Stimulated activated CD8-positive, alpha-beta memory T cell treated with anti-CD3 and anti-CD28 coated beads, Interleukin-4, amount 100 ng/mL, for 4 hours (primary cell): Measurements from ENCODE around the gene DUSP9.
"Not testable (repeated sequence)": the region's sequence is repeated elsewhere in the genome, so short reads cannot be mapped to it uniquely, and the experiment has no call there.

Source experiments
- DNase-seq, 2 donors: peaks; one replicate each; pipeline ENCODE4 v3.0.0-alpha.2; 2020; ENCODE audit warnings: low read depth in 2 of 2, low spot score in 1 of 2

Gene DUSP9

DNA sequence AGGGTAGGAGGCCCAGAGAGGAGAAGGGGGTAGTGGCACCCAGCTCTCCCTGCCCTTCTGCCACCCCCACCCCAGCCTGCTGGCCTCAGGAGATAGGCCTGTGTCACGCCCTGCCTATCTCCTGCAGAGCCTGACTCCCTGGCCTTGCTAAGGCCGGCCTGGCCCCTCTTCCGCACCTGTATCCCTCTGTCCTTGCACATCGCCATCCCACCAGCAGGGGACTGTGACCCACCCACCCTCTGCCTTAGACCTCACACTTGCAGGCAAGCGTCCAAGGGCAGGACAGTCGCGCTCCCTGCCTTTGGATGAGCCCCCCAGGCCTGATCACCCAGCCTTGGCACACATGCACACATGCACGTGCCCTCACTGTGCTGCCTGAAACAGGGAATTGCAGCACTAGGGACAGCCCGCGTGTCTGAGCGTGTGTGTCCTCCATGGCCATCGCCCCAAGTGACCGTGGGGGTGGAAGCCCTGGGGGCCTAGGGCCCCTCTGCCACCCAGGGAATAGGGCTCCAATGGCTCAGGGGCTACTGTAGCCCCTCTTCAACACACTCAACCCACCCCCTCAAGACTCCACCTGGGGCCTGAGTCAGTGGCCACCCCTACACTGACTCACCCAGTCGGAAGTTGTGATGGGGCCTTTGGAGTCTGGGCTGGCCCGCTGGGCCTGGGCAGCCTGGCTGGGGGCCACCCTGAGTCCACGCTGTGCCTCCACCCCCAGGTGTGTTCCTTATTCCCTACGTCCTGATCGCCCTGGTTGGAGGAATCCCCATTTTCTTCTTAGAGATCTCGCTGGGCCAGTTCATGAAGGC lies 42.9 kb downstream of the DUSP9 start:
- no peak for DNase-seq

DNA sequence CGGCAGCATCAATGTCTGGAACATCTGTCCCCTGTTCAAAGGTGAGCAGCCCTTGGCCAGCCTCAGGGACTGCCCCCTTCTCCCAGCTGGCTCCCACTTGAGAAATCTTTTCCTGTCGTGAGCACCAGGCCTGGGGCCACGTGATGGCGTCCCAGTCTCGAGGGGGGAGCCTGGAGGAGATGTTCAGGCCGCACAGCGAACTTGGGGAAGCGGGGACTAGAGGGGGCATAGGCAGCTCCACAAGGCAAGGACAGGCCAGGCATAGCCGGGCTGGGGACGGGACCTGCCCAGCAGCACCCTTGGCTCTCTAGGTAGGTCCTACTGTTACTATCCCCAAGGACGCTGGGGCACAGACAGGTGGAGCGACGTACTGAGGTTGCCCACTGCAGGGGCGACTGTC lies 43.5 kb downstream of the DUSP9 start:
- DNase-seq = no peak

DNA sequence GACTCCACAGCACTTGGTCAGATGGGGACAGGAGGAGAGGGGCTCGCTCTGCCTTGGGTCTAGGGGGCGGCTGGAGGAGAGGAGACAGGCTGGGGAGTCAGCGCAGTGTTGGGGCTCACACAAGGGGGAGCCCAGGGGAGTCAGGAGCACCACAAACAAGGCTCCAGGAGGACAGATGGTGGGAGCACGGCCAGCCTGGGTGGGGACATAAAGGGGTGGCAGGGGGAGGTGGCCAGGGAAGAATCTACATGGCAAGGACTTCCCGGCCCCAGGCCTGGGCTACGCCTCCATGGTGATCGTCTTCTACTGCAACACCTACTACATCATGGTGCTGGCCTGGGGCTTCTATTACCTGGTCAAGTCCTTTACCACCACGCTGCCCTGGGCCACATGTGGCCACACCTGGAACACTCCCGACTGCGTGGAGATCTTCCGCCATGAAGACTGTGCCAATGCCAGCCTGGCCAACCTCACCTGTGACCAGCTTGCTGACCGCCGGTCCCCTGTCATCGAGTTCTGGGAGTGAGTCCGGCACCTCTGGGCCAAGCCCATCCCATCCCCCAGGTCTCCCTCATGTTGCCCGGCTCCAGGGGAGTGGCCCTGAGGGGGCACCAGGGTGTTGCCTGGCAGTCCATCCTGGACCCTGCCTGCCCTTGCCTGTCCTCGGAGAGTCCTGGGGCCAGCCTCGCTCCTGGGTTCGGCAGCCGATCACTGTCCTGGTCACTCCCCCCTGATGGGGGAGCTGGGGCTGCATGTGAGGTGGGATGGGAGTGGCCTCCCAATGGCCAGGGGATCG lies 44.2 kb downstream of the DUSP9 start:
- DNase-seq = not testable (repeated sequence)

DNA sequence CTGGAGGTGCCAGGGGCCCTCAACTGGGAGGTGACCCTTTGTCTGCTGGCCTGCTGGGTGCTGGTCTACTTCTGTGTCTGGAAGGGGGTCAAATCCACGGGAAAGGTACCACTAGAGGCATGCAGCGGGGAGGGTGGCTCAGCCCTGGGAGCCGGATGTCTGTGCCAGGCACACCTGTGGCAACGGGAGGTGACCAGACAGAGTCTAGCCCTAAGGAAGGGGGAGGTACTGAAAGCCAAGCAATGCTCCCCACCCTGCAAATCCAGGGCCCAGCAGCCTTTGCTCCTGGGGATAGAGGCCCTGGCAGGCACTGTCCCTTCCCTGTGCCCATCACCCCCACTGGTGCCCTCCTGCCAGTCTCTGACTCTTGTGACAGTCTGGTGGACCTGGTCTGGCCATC lies 45.0 kb downstream of the DUSP9 start:
- no peak for DNase-seq

DNA sequence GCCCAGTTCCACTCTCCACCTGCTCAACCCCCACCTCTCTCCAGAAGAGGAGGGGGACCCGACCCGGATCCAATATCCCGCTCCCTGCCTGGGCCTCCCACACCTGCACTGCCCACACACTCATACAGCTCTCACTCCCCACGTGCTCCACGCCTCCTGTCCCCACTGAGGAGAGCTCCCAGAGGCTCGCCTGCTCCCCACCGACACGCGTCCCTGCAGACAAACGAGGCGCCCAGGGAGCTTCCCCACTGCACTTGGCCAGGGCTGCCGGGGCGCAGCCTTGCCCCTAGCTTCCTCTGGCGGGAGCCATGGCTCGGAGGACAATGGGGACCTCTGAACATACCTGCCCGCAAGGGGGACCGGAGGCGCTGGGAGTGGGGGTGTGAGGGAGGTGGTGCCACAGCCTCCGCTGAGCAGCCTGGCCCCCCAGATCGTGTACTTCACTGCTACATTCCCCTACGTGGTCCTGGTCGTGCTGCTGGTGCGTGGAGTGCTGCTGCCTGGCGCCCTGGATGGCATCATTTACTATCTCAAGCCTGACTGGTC lies 45.7 kb downstream of the DUSP9 start:
- DNase-seq = no peak

DNA sequence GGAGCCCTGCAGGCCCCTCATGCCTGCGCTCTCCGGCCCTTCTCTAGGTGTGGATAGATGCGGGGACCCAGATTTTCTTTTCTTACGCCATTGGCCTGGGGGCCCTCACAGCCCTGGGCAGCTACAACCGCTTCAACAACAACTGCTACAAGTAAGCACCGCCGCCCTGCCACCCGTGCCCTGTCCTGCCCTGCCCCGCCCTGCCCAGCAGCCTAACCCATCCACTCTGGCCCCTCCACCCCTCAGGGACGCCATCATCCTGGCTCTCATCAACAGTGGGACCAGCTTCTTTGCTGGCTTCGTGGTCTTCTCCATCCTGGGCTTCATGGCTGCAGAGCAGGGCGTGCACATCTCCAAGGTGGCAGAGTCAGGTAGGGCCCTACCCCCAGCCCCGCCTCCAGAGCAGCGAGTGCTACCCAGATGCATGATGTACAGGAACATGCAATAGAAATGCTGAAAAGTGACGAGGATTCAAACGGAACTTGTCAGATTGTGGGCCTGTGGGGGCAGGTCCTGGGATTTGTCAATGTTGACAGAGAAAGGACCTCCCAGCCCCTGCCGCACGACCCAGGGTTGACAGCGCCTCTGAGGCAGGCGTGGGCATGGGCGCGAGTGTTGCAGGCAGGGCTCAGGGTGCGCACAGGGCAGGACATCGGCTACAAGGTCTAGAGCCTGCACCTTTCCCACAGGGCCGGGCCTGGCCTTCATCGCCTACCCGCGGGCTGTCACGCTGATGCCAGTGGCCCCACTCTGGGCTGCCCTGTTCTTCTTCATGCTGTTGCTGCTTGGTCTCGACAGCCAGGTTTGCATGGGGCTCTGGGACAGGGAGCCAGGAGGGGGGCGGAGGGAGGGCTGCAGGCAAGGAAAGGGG lies 46.4 kb downstream of the DUSP9 start:
- DNase-seq = no peak

DNA sequence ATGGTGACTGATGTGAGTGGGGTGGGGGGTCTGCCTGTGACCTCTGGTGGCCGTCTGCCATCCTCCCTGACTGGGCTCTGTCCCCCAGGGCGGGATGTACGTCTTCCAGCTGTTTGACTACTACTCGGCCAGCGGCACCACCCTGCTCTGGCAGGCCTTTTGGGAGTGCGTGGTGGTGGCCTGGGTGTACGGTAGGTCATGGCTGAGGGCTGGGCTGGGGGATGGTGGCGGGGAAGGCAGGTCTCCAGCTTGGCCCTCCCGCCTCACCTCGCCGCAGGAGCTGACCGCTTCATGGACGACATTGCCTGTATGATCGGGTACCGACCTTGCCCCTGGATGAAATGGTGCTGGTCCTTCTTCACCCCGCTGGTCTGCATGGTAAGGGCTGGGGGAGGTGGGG lies 47.3 kb downstream of the DUSP9 start:
- DNase-seq = not testable (repeated sequence)

DNA sequence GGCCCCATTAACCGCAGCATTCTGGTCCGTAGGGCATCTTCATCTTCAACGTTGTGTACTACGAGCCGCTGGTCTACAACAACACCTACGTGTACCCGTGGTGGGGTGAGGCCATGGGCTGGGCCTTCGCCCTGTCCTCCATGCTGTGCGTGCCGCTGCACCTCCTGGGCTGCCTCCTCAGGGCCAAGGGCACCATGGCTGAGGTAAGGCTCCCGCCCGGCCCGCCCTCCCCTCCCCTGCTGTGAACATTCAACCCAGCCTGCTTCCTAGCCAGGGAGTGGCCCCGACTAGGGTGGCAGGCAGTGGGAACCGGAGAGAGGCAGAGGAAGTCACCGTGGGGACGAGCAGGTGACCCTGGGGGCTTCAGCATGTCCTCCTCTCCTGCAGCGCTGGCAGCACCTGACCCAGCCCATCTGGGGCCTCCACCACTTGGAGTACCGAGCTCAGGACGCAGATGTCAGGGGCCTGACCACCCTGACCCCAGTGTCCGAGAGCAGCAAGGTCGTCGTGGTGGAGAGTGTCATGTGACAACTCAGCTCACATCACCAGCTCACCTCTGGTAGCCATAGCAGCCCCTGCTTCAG lies 47.8 kb downstream of the DUSP9 start:
- no peak for DNase-seq

DNA sequence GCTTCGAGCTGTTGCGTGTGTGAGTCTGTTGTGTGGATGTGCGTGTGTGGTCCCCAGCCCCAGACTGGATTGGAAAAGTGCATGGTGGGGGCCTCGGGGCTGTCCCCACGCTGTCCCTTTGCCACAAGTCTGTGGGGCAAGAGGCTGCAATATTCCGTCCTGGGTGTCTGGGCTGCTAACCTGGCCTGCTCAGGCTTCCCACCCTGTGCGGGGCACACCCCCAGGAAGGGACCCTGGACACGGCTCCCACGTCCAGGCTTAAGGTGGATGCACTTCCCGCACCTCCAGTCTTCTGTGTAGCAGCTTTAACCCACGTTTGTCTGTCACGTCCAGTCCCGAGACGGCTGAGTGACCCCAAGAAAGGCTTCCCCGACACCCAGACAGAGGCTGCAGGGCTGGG lies 49.1 kb downstream of the DUSP9 start:
- no peak for DNase-seq

DNA sequence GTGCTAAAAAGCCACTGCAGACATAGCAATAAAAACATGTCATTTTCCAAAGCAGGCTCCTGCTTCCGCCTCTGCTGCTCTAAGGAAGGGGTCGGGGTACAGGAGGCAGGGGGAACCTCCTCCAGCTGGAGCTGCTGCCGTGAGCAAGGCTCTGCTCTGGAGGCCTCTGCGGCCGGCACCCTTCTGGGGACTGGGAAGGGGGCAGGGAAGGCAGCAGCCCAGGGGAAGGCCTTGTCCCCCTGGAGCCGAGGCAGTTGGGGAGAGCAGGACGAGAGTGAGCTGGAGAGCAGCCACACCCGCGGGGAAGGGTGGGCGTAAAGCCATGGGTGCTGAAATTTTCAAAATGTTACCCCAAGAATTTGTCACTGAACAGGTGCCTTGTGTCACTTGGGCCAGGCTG lies 49.5 kb downstream of the DUSP9 start:
- not testable (repeated sequence) for DNase-seq

DNA sequence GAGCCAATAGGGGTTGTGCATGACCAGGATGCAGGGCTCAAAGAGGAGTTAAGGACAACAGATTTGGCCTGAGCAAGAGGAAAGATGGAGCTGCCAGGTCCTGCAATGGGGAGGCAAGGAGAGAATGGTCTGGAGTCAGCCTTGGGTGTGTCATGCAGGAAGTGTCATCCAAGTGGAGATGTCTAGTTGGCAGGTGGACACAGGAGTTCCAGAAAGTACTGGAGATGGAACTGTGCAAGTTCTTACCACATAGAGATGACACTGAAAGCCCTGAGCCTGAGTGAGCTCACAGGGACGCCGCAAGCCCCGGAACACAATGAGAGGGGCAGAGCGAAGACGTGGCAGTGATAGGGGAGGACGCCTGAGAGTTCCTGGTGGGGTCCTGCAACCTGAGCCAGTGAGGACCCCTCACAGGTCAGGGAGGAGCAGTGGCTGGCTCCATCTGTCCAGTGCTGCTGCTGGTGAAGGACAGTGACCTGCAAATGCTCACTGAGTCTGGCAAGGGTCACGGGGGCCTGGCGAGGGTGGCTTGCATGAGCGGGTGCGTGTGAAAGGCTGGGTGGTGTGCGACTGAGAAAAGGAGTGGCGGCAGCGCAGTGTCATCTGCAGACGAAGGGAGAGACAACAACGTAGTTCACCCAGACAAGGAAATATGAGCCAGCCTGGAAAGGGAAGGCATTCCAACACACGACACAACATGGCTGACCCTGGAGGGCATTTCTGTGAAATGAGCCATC lies 50.2 kb downstream of the DUSP9 start:
- DNase-seq = not testable (repeated sequence)

DNA sequence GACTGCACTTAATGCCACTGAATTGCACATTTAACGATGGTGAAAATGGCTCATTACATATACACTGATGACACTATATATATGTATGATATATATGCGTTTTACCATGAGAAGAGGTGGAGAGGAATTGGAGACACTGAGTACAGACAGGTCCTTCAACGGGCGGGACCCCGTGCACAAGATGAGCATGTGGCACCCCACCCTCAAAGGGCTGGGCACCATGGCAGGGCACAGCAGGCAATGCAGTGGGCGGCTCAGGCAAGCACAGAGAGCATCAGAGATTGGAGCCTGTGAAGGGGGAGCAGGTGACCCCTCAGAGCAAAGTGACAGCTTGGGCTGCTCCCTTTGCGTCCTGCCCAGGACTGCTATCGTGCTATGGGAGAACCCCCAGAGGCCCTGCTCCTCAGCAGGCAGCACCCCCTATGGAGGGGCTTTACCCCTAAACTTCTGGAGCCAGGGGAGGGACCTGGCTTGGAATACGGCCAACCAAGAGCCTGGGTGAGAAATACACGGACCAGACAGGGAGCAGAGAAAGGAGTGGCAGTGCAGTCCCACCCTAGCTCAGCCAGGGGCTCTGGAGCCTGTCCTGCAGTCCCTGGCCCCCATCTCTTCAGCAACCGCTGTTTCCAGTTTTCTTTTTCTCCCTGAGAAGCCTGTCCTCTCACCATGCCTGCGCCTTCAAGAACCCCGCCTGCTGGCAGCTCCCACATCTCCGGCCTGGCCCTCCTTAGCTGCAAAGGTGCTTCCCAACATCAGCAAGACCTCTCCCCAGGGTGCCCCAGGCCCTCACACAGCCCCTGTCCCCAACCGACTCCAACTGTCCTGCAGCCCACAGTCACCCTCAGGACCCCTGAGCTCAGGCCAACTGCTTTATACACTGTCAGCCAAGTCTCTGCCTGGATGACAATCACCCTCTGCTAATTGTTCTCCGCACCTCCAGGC lies 51.2 kb downstream of the DUSP9 start:
- DNase-seq = no peak

DNA sequence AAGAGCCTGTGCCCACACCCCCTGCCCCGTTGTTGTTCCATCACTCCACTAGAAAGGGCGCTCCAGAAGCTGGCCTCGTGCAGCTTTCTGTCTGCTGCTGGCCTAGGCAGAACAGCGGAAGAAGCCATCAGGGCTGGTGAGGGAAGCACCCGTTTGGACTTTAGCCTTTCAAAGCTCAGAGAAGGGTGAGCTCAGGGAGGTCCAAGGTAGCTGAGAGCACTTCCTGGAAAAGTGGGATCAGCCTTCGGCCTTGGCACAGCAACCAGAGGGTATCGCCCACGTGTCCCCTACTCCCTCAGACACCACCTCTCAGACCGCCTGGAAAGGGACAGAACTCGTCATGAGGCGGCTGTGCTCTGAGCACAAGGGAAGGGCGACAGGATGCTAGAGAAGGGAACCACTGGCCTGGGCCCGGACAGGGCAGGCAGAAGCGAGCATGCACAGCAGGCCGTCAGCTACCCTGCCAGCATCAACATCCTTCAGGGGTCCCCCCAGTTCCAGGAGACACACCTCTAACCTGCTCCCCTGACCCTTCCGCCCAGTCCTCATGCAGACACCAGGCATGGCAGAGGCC lies 52.3 kb downstream of the DUSP9 start:
- DNase-seq = not testable (repeated sequence)

DNA sequence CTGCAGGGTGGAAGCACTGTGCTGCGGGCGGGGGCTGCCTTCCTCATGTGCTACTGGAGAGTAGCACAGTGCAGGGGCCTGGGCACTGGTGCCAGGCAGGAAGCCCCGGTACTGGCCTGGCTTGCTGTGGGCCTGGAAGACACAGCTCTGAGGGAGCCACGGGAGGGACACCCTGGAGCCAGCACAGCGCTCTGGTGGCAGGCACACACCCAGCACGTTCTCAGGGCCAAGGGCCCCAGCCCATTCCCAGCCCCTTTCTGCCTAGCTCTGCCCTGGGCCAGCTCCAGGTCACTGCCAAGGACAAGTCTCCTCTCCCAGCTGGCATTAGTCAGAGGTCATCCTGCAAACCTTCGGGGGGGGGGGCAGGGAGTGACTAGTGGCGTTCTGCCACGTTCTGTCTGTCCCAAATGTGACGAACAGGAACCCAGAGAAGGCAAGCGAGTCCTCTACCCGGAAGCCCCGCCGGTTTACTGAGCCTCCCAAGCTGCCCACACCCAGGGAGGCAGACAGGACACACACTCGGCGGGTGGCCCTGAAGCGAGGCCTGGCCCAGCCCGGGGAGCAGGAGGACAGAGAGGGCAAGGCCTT lies 52.9 kb downstream of the DUSP9 start:
- not testable (repeated sequence) for DNase-seq

DNA sequence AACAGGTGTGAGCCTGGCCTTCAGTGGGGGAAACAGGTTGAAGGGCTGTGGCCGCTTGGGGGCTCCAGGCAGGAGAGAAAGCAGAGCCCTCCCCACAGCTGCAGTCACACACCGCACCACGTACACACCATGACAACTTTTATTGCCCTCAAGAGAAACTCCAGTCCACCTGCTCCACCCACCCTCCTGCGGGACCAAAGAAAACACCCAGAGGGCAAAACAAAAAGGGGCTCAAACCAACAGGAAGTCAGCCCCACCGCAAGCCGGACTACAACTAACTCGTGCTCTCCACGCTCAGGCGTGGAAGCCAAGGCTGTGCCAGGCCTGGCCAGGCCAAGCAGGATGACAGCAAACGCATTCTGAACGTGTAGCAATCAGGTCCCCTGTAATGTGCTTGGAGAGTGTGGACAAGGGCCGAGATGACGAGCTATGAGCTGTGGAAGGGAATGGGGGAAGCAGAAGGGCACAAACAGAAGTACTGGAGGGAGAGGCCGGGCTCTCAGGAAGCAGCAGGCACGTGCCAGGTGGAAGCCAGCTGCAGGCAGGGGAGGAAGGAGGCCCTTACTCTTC lies 53.5 kb downstream of the DUSP9 start:
- DNase-seq = no peak
